ENCODE results near the gene GORASP1. TPM values are rescaled to one million over a fixed set of nuclear protein-coding genes. Genes with fewer than 3 reads are reported as not detected.

The GORASP1 gene
- total RNA-seq, 1 experiment from 2014 or later, result 58.6 TPM

DNA sequence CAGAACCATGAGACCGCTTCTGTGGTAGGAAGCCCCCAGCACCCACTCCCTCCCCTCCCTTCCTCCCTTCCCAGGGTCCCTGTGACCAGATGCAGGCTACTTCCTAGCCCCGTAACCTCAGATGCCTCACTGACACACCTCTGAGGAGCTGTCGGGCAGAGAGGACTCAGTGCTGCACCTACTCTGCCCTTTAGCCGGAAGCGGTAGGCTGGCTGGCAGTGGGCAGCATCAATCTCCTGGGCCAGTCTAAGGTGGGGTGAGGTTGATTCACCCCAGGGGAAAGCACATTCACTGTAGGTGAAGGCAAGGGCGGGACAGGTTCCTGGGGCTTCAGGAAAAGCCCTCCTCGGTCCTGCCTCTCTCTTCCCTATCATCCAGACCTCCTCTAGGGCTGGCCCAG, 26.9 kb upstream of the GORASP1 start:
- peaks cover 18% of the 10 kb centered on the region for H3K36me3 Mint-ChIP-seq (ENCODE audit: insufficient read depth, unreplicated experiment)
- no peak overlapping the region for H3K27ac Mint-ChIP-seq (ENCODE audit: unreplicated experiment)
- no peak for DNase-seq
- no peaks in the 10 kb centered on the region for H3K27me3 Mint-ChIP-seq (ENCODE audit: unreplicated experiment)
- TF ChIP-seq, protein P1, sequence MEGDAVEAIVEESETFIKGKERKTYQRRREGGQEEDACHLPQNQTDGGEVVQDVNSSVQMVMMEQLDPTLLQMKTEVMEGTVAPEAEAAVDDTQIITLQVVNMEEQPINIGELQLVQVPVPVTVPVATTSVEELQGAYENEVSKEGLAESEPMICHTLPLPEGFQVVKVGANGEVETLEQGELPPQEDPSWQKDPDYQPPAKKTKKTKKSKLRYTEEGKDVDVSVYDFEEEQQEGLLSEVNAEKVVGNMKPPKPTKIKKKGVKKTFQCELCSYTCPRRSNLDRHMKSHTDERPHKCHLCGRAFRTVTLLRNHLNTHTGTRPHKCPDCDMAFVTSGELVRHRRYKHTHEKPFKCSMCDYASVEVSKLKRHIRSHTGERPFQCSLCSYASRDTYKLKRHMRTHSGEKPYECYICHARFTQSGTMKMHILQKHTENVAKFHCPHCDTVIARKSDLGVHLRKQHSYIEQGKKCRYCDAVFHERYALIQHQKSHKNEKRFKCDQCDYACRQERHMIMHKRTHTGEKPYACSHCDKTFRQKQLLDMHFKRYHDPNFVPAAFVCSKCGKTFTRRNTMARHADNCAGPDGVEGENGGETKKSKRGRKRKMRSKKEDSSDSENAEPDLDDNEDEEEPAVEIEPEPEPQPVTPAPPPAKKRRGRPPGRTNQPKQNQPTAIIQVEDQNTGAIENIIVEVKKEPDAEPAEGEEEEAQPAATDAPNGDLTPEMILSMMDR (IDR thresholded peaks at IDR 0.05; ENCODE audit: unreplicated experiment), result no peak
- CTCF ChIA-PET, result no interaction called here
- H3K4me3 Mint-ChIP-seq (ENCODE audit: low read depth, unreplicated experiment), result no peak overlapping the region
- no TSS peak for BruUV-seq (replicated peaks)
- peaks cover 11% of the 10 kb centered on the region for H3K4me1 Mint-ChIP-seq (ENCODE audit: low read depth, unreplicated experiment)
- intact Hi-C loops (cut with micrococcal nuclease; ENCODE audit: unreplicated experiment), result no loop called here
- H3K9me3 Mint-ChIP-seq (ENCODE audit: low read depth, unreplicated experiment), result no peaks in the 10 kb centered on the region

DNA sequence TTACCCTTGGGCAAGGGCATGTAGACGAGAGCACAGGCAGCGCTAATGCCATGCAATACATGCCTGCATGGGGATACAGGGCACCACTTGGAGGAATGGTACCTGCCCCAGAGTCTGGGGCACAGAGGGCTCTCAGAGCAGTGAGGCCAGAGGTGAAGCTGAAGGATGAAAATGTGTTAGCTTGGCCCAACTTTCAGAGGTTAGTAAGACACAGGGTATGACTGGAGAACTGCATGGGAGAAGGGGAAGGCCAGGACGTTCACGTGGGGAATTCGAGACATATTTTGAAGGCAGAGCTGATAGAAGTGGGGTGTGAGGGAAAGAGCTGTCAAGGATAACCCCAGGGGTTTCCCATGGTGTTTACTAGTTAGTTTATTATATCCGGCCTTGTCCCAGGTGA, 26.4 kb upstream of the GORASP1 start:
- no peaks in the 10 kb centered on the region for H3K9me3 Mint-ChIP-seq (ENCODE audit: low read depth, unreplicated experiment)
- peaks cover 11% of the 10 kb centered on the region for H3K4me1 Mint-ChIP-seq (ENCODE audit: low read depth, unreplicated experiment)
- no peak overlapping the region for H3K4me3 Mint-ChIP-seq (ENCODE audit: low read depth, unreplicated experiment)
- H3K27me3 Mint-ChIP-seq (ENCODE audit: unreplicated experiment), result no peaks in the 10 kb centered on the region
- intact Hi-C loops (cut with micrococcal nuclease; ENCODE audit: unreplicated experiment), result no loop called here
- CTCF ChIA-PET, result no interaction called here
- no peak overlapping the region for H3K27ac Mint-ChIP-seq (ENCODE audit: unreplicated experiment)
- no peak for DNase-seq
- no TSS peak for BruUV-seq (replicated peaks)
- H3K36me3 Mint-ChIP-seq (ENCODE audit: insufficient read depth, unreplicated experiment), result peaks cover 15% of the 10 kb centered on the region
- TF ChIP-seq, protein P1 (IDR thresholded peaks at IDR 0.05; ENCODE audit: unreplicated experiment), result no peak

DNA sequence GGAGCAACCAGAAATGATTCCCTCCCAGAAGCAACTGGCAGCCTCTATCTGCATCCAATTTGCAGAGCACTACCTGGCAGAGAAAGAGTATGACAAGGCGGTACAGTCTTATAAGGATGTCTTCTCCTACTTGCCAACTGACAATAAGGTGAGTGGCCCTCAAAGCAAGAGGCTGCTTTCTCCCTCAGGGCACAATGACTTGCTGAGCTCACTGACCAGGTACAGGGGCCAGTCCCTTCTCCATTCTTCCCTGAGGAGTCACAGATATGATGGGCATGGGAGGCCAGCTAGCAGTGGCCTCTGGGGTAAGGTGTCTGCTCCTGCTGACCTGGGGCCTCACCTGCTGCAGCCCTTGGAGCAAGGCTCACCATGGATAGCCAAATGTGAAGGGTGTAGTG, 25.7 kb upstream of the GORASP1 start:
- Mint-ChIP-seq H3K4me1 (ENCODE audit: low read depth, unreplicated experiment) (peaks cover 11% of the 10 kb centered on the region), H3K9me3 (ENCODE audit: low read depth, unreplicated experiment) (no peaks in the 10 kb centered on the region), H3K27me3 (ENCODE audit: unreplicated experiment) (no peaks in the 10 kb centered on the region), H3K36me3 (ENCODE audit: insufficient read depth, unreplicated experiment) (peaks cover 8% of the 10 kb centered on the region), H3K27ac (ENCODE audit: unreplicated experiment) (no peak overlapping the region), H3K4me3 (ENCODE audit: low read depth, unreplicated experiment) (no peak overlapping the region)
- CTCF ChIA-PET, result no interaction called here
- BruUV-seq (replicated peaks), result no TSS peak
- intact Hi-C loops (cut with micrococcal nuclease; ENCODE audit: unreplicated experiment), result no loop called here
- no peak for DNase-seq
- TF ChIP-seq, protein P1 (IDR thresholded peaks at IDR 0.05; ENCODE audit: unreplicated experiment), result no peak

DNA sequence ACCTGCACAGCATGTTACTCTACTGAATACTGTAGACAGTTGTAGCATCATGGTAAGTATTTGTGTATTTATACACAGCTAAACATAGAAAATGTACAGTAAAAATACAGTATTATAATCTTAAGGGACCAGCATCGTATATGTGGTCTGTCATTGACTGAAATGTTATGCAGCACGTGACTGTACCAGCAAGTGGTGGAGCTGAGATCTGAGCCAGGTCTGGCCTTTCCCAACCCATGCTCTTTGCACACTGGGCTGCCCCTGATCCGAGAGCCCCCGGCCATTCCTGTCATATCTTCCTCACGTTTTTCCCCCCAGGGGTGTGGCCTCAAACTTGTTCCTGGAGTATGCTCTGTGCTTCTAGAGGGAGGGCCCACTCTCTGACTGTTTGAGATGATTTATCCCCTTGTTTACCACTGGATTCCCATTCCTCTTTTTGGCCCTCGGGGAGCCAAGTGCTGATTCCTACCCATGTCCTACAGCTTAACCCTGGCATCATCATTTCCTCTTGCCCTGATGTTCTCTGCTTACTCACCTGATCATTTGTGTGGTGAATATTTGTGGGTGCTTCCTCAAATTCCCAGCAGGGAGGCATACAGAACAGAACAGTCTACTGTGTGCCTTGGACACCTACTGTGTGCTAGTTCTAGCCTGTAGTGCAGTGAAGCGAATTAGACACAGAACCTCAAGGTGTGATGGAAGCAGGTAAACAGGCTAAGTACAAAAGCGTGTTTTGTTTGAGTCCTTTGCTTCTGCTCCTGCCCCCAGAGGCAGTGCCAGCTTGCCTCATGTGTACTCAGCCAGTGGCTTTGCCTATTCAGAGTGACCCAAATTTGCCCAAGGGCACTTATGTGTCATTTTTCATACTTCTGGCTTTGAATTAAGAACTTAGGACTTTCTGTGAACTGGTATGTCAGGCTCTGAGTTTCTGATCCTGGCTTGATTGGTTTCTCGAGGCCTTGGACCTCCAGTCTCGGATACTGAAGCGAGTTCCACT, 25.0 kb upstream of the GORASP1 start:
- CTCF ChIA-PET, result interaction anchor here (1.2 kb wide), 1 partner anchor 9 kb away, joined by 3 read pairs; no protein-coding TSS in a partner anchor
- H3K4me3 Mint-ChIP-seq (ENCODE audit: low read depth, unreplicated experiment), result no peak overlapping the region
- DNase-seq, result no peak
- H3K9me3 Mint-ChIP-seq (ENCODE audit: low read depth, unreplicated experiment), result no peaks in the 10 kb centered on the region
- H3K36me3 Mint-ChIP-seq (ENCODE audit: insufficient read depth, unreplicated experiment), result peaks cover 5% of the 10 kb centered on the region
- no peaks in the 10 kb centered on the region for H3K27me3 Mint-ChIP-seq (ENCODE audit: unreplicated experiment)
- H3K27ac Mint-ChIP-seq (ENCODE audit: unreplicated experiment), result no peak overlapping the region
- peaks cover 11% of the 10 kb centered on the region for H3K4me1 Mint-ChIP-seq (ENCODE audit: low read depth, unreplicated experiment)
- TF ChIP-seq, protein P1 (IDR thresholded peaks at IDR 0.05; ENCODE audit: unreplicated experiment), result no peak
- no TSS peak for BruUV-seq (replicated peaks)
- intact Hi-C loops (cut with micrococcal nuclease; ENCODE audit: unreplicated experiment), result no loop called here
